Measurements from ENCODE around the gene GUCY1B1. TPM values are rescaled to one million over a fixed set of nuclear protein-coding genes. Genes with fewer than 3 reads are reported as not detected.
A peak's percentile ranks its signal among the peaks of the same experiment; 100 is the strongest.

Gene GUCY1B1
- total RNA-seq, 1 donor from 2014 or later = 18.1 TPM

GRCh38 chr4:155785828-155786227 is 27.0 kb downstream of the GUCY1B1 start:
- H3K27me3 ChIP-seq (ENCODE audit: low read depth) = no peaks in the 10 kb centered on the region
- peaks cover 6% of the 10 kb centered on the region for H3K36me3 ChIP-seq
- H3K4me3 ChIP-seq = no peak overlapping the region
- DNase-seq (no peak), ATAC-seq (peak in 1 of 2 donors; percentile 68)
- no peak overlapping the region for H3K27ac ChIP-seq
- intact Hi-C loops (cut with DNase I) = loop anchor here (10.0 kb wide), 1 partner anchor 341 kb away; no protein-coding TSS in a partner anchor
- no peaks in the 10 kb centered on the region for H3K9me3 ChIP-seq
- TF ChIP-seq CTCF (IDR thresholded peaks at IDR 0.05) = no peak
- H3K4me1 ChIP-seq = peaks cover 10% of the 10 kb centered on the region

- peak; percentile 71 for TF ChIP-seq CTCF (IDR thresholded peaks at IDR 0.05)
- no peaks in the 10 kb centered on the region for H3K27me3 ChIP-seq (ENCODE audit: low read depth)
- intact Hi-C loops (cut with DNase I) = loop anchor here (10.0 kb wide), 1 partner anchor 342 kb away; no protein-coding TSS in a partner anchor
These were observed 28.4 kb downstream of the GUCY1B1 start for GRCh38 chr4:155787113-155787710.

GRCh38 chr4:155789391-155789790 is 30.6 kb downstream of the GUCY1B1 start:
- TF ChIP-seq CTCF (IDR thresholded peaks at IDR 0.05) = no peak
- Histone ChIP-seq H3K4me1 (peaks cover 10% of the 10 kb centered on the region), H3K9me3 (no peaks in the 10 kb centered on the region), H3K36me3 (peaks cover 8% of the 10 kb centered on the region), H3K27me3 (ENCODE audit: low read depth) (no peaks in the 10 kb centered on the region), H3K27ac (no peak overlapping the region), H3K4me3 (no peak overlapping the region)
- intact Hi-C loops (cut with DNase I) = loop anchor here (10.0 kb wide), 1 partner anchor 345 kb away; no protein-coding TSS in a partner anchor
- no peak for ATAC-seq
- no peak for DNase-seq

More at GRCh38 chr4:155787113-155787710, 28.4 kb downstream of the GUCY1B1 start:
- no peaks in the 10 kb centered on the region for H3K9me3 ChIP-seq
- peak; percentile 83 to 94 for ATAC-seq
- peaks cover 8% of the 10 kb centered on the region for H3K36me3 ChIP-seq
- peaks cover 10% of the 10 kb centered on the region for H3K4me1 ChIP-seq
- no peak overlapping the region for H3K4me3 ChIP-seq
- no peak overlapping the region for H3K27ac ChIP-seq
- no peak for DNase-seq

- Histone ChIP-seq H3K27ac (no peak overlapping the region), H3K4me3 (no peak overlapping the region), H3K27me3 (ENCODE audit: low read depth) (no peaks in the 10 kb centered on the region), H3K9me3 (no peaks in the 10 kb centered on the region), H3K36me3 (peaks cover 8% of the 10 kb centered on the region), H3K4me1 (peaks cover 10% of the 10 kb centered on the region)
- no peak for TF ChIP-seq CTCF (IDR thresholded peaks at IDR 0.05)
- DNase-seq = no peak
- no peak for ATAC-seq
- intact Hi-C loops (cut with DNase I) = loop anchor here (10.0 kb wide), 1 partner anchor 345 kb away; no protein-coding TSS in a partner anchor
These were observed 31.2 kb downstream of the GUCY1B1 start for GRCh38 chr4:155789982-155790381.

GRCh38 chr4:155794589-155795236 is 35.9 kb downstream of the GUCY1B1 start:
- intact Hi-C loops (cut with DNase I) = no loop called here

More at GRCh38 chr4:155794589-155795236, 35.9 kb downstream of the GUCY1B1 start:
- no peaks in the 10 kb centered on the region for H3K27me3 ChIP-seq (ENCODE audit: low read depth)
- H3K27ac ChIP-seq = no peak overlapping the region
- ATAC-seq = no peak
- no peaks in the 10 kb centered on the region for H3K4me1 ChIP-seq
- H3K9me3 ChIP-seq = no peaks in the 10 kb centered on the region
- H3K4me3 ChIP-seq = no peak overlapping the region
- TF ChIP-seq CTCF (IDR thresholded peaks at IDR 0.05) = no peak
- DNase-seq = no peak
- peaks cover 8% of the 10 kb centered on the region for H3K36me3 ChIP-seq
